HG02840 (cell line): ENCODE data around the gene NOL6.
"Not testable (repeated sequence)": the region's sequence is repeated elsewhere in the genome, so short reads cannot be mapped to it uniquely, and the experiment has no call there.

Experiments used
- ATAC-seq: cut with Tn5 transposase; IDR thresholded peaks from one replicate; pipeline ENCODE4 v1.9.1; 2021; ENCODE audit warnings: mild to moderate bottlenecking, moderate library complexity, moderate number of reproducible peaks; ENCODE audit not compliant: unreplicated experiment, low FRiP score

Gene NOL6

DNA sequence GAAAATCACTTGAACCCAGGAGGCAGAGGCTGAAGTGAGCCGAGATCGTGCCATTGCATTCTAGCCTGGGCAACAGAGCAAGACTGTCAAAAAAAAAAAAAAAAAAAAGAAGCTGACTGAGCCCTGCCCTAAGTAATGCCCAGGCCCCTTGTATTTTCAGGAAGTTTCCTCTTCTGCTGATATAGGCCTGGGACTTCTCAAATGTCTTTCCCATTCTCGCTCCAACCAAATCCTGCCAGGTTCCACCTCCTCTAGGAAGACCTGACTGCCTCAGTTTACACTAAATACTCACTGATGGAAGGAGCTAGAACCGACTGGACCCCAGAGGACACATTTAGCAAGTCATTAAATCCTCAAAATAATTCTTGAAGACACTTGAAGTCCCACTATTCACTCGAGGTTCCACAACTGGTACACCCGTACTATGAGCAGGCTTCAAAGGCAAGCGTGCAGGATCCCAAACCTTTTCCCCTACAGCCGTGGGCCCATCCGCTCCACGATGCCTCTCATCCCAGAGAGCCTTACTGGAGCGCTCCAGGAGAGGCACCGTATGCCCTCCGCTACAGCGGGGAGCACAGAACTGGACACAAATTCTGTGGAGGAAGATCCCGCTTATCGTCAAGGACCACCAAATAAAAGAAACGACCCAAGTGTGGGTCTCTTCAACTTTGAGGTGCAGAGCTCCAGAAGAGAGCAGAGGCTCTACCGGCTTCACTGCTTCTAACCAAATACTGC lies 676 bp downstream of the NOL6 start:
- no peak for ATAC-seq

DNA sequence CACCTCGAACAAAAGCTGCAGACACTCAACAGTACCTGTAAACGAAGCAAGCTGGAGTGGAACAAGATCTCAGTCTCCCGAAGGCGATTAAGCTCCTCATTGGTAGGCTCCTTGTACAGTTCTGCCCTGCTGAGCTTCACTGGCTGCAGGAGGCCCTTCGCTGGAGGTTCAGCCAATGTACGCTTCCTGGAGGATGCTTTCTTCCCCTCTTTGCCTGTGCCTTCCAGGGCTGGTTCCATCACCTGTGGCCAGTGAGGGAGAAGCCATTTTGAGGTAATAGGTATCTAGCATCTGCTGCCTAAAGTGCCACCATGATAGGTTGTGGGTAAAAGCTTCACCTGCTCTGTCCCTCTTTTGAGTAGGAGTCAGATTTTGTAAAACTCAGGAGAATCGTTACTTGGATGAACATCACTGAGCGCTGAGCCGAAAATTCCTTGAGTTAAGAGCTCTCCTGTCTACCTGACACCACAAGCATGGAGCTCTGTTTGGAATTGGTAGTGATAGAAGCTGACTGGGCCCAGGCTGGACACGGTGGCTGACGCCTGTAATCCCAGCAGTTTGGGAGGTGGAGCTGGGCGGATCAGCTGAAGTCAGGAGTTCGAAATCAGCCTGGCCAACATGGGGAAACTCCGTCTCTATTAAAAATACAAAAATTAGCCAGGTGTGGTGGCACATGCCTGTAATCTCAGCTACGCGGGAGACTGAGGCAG lies 1.4 kb downstream of the NOL6 start:
- no peak for ATAC-seq

DNA sequence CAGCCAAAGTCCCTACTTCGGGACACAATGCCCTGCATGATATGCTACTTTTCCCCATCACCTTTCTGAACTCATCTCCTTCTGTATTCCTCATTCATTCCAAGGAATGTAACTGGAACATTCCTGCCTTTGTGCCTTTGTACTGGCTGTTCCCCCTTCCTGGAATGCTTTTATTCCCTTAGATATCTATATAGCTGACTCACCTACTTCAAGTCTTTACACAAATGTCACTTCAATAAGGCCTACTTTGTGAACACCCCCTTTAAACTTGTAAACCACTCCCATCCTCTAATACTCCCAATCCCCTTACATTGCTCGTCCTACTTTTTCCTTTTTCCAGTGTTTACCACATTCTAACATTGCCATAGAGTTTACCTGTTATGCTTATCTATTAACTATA lies 2.4 kb downstream of the NOL6 start:
- no peak for ATAC-seq

DNA sequence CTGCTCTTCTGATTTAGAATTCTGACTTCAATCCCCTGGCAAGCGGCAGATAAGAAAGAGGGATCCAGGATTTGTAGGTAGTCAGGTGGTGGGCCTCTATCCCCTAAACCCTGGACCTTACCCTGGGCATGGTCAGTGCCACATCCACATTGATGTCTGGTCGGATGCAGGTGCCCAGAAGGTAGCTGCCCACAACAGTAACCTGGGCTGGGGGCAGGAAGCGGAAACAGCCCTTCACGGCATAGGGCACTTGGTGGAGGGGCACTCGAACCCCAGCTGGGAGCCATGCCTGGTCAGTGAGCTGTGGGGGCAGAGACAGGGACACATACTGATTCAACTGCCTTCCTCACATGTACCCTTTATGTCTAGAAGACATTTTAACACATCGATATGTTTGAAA lies 3.8 kb downstream of the NOL6 start:
- no peak for ATAC-seq

- ATAC-seq: no peak
Observed at GRCh38 chr9:33468797-33469621, 4.7 kb downstream of the NOL6 start.

GRCh38 chr9:33468215-33468730 lies 5.5 kb downstream of the NOL6 start:
- no peak for ATAC-seq

DNA sequence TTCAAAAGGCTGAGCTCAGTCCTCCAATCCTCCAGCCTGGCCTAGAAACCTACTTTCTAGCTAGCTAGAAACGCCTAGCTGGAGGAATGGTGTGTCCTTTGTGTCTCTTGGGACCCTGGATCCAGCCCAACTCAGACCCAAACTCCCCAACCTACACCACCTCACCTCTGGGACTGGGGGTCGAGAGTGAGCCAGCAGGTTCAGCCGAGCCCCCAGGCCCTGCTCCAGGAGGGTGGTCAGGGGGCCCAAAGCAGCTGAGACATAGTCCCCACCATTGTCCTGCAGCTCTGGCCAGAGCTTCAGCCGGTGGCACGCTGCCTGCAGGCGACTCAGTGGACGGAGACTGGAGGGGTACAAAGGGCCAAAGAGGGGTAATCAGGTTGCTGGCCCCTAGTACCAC lies 6.2 kb downstream of the NOL6 start:
- ATAC-seq: no peak

GRCh38 chr9:33466565-33467495 lies 6.9 kb downstream of the NOL6 start:
- no peak for ATAC-seq

DNA sequence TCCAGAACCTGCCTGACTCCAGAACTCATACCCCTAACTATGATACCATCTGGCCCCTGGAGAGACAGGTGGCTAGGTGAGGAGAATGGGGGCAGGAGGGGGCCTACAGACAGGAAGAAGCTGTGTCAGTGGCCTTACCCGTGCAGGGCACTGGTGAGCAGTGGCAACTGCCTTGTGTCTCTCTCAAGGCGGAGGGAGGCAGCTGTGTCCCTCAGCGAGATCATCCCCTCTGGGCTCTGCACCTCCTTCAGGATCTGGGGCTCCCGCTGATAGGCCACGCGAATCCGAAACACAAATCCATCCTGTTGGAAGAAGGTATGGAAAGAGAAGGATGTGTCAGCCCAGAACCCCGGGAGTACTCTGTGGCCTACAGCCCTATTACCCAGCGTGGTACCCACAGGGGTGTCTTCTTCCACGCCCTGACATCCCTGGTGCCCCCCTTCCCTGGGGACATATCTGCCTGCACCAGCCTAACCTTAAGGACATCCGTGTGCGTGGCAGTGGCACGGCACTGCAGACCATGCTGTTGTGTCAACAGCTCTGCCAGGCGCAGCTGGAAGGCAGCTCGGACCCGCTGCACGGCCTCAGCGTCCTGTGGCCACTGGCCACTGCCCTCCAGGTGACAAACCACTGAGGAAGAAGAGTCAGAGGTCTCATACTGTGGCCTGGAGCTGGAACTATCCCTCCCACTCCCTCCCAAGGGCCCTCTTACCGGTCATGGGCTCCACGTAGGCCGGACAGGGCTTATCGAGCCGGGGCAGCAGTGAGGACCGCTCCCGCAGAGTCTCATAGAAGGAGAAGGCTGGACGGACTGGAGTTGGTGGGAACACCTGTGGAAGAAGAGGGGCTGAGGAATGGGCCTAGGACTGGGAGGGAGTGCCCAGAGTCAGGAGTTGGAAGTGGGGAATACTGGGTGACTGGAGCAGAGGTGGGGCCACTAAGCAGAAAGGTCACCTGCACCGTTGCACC lies 7.8 kb downstream of the NOL6 start:
- no peak for ATAC-seq

DNA sequence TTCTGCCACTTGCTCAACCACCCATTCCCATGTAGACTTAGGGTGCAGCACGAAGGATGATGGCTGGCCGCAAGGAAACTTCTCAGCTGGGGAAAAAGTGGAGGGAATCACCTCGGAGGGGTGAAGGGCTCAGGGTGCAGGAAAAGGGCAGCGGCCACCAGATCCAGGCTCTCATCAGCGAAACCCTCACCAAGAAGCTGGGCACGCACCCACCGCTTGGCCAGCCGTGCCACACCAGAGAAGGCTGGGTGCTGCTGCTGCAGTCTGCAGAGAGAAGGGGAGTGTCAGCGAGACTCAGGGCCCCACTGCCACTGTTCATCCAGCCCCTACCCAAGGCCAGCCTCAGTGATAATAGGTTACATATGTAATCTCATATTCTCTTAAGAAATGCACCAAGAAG lies 8.6 kb downstream of the NOL6 start:
- ATAC-seq: no peak

- no peak for ATAC-seq
Observed at GRCh38 chr9:33464045-33464636, 9.6 kb downstream of the NOL6 start.

GRCh38 chr9:33463151-33463550 lies 10.6 kb downstream of the NOL6 start:
- ATAC-seq: no peak

- no peak for ATAC-seq
Observed at GRCh38 chr9:33461492-33461891, 12.2 kb downstream of the NOL6 start.

DNA sequence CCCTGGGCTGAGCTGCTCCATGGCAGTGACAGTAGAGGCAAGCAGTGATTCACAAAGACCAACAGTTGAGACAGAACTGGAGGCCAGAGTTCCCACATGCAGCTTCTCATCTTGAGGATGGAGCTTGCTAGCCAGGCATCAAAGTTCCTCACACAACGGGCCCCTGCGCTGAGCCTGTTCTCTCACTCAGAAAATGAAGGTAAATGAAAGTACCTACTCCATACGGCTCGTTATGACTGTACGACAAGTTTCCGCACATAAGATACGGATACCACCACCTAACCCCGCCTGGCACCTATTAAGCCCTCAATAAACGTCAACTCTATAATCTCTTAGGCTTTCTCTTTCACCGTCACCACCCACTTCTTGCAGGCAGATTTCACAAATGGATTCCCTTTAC lies 12.9 kb downstream of the NOL6 start:
- ATAC-seq: no peak

DNA sequence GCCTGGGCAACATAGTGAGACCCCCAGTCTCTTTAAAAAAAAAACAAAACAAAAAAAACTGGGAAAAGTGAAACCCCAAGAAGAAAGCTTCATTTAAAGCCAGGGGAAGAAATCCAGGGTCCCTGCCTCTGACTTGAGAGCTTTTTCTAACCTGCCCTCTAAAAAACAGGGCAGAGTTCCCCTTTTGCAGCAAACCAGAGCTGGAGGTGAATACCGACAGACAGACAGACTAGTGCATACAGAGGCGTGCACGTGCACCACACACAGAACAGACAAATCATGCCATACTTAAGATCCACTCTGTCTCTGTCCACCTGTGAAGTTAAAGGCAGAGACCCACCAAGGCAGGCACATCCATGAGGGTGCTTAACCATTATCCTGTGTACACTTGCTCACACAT lies 14.6 kb downstream of the NOL6 start:
- ATAC-seq: no peak

DNA sequence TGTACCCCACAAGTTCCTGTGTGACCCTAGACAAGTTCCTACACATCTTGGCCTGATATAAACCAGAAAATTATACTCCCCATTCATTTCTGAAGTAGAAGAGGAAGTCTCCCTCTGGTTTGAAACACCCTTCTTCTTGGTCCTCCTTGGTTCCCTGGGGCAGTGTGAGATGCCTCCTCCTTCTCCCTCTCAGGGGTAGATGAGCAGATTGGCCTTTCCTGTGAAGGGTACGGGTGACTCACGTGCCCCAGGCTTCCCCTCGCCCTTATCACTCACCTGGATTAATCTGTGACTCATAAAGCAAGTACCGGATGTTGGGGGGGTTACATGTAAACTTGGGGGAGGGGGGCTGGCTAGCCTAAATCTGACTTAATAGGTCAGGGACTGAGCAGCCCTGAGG lies 15.3 kb downstream of the NOL6 start:
- ATAC-seq: no peak

DNA sequence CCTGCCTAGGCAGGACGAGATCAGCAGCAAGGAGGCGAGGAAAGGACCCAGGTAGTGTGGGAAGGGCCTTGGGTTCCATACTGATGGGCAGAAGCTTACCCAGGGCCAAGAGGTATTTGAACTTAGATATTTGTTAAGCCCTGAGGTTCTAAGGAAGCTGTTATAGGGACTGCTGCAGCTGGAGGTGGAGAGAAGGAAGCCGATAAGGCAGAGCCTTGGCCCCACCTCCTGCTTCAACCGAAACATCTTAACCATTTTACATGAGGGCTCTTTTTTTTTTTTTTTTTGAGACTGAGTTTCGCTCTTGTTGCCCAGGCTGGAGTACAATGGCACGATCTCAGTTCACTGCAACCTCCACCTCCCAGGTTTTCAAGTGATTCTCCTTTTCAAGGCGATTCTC lies 17.8 kb downstream of the NOL6 start:
- no peak for ATAC-seq

DNA sequence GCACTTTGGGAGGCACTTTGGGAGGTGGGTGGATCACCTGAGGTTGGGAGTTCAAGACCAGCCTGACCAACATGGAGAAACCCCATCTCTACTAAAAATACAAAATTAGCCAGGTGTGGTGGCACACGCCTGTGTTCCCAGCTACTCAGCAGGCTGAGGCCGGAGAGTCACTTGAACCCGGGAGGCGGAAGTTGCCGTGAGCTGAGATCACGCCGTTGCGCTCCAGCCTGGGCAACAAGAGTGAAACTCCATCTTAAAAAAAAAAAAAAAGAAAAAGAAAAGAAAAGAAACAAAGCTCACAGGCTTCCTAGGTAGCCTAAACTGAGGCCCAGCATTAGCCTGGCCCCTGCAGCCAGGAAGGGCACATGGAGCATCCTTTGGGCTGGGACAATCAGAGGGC lies 18.3 kb downstream of the NOL6 start:
- ATAC-seq: not testable (repeated sequence)

- not testable (repeated sequence) for ATAC-seq
Observed at GRCh38 chr9:33454661-33455026, 19.1 kb downstream of the NOL6 start.
